ENCODE measurements around the gene UFM1. TPM values are rescaled to one million over a fixed set of nuclear protein-coding genes. Genes with fewer than 3 reads are reported as not detected.
"Not testable (repeated sequence)": the region's sequence is repeated elsewhere in the genome, so short reads cannot be mapped to it uniquely, and the experiment has no call there.

Gene UFM1
- total RNA-seq, 6 experiments from 2014 or later = 62.9 to 75.2 (median 69.0) TPM

- no peak overlapping the region for H3K4me3 Mint-ChIP-seq
- no peak for TF ChIP-seq CTCF (IDR thresholded peaks at IDR 0.05)
- H3K27me3 Mint-ChIP-seq (ENCODE audit: insufficient read depth) = no peaks in the 10 kb centered on the region; the same call in 1 of the 2 replicates
- no peak for DNase-seq
- no peaks in the 10 kb centered on the region for H3K9me3 Mint-ChIP-seq
- peaks cover 12% of the 10 kb centered on the region for H3K4me1 Mint-ChIP-seq (ENCODE audit: low read depth)
- no peak overlapping the region for H3K27ac Mint-ChIP-seq
- peaks cover 29% of the 10 kb centered on the region for H3K36me3 Mint-ChIP-seq (ENCODE audit: low read depth)
Measured at GRCh38 chr13:38355595-38356119, 6.0 kb downstream of the UFM1 start.

GRCh38 chr13:38358684-38359083 is 9.0 kb downstream of the UFM1 start:
- H3K4me1 Mint-ChIP-seq (ENCODE audit: low read depth) = no peaks in the 10 kb centered on the region
- H3K27me3 Mint-ChIP-seq (ENCODE audit: insufficient read depth) = no peaks in the 10 kb centered on the region
- no peaks in the 10 kb centered on the region for H3K9me3 Mint-ChIP-seq
- H3K27ac Mint-ChIP-seq = no peak overlapping the region
- no peak for TF ChIP-seq CTCF (IDR thresholded peaks at IDR 0.05)
- DNase-seq = no peak
- H3K36me3 Mint-ChIP-seq (ENCODE audit: low read depth) = peaks cover 37% of the 10 kb centered on the region
- no peak overlapping the region for H3K4me3 Mint-ChIP-seq

GRCh38 chr13:38361542-38362262 is 12.1 kb downstream of the UFM1 start:
- Mint-ChIP-seq H3K27me3 (ENCODE audit: insufficient read depth) (no peaks in the 10 kb centered on the region), H3K27ac (no peak overlapping the region), H3K9me3 (no peaks in the 10 kb centered on the region), H3K4me3 (no peak overlapping the region), H3K36me3 (ENCODE audit: low read depth) (peaks cover 26% of the 10 kb centered on the region), H3K4me1 (ENCODE audit: low read depth) (peaks cover 5% of the 10 kb centered on the region)
- no peak for DNase-seq
- TF ChIP-seq CTCF (IDR thresholded peaks at IDR 0.05) = no peak

GRCh38 chr13:38363219-38363618 is 13.6 kb downstream of the UFM1 start:
- H3K27ac Mint-ChIP-seq = no peak overlapping the region
- DNase-seq = no peak
- no peak overlapping the region for H3K4me3 Mint-ChIP-seq
- peaks cover 18% of the 10 kb centered on the region for H3K4me1 Mint-ChIP-seq (ENCODE audit: low read depth)
- peaks cover 26% of the 10 kb centered on the region for H3K36me3 Mint-ChIP-seq (ENCODE audit: low read depth)
- H3K27me3 Mint-ChIP-seq (ENCODE audit: insufficient read depth) = no peaks in the 10 kb centered on the region
- no peak for TF ChIP-seq CTCF (IDR thresholded peaks at IDR 0.05)
- H3K9me3 Mint-ChIP-seq = no peaks in the 10 kb centered on the region

- not testable (repeated sequence) for H3K27ac Mint-ChIP-seq; H3K27me3 Mint-ChIP-seq (ENCODE audit: insufficient read depth); H3K4me3 Mint-ChIP-seq
Measured at GRCh38 chr13:38363746-38364145, 14.1 kb downstream of the UFM1 start.

GRCh38 chr13:38365661-38366060 is 16.0 kb downstream of the UFM1 start:
- Mint-ChIP-seq H3K27me3 (ENCODE audit: insufficient read depth) (no peaks in the 10 kb centered on the region), H3K4me1 (ENCODE audit: low read depth) (peaks cover 18% of the 10 kb centered on the region), H3K36me3 (ENCODE audit: low read depth) (peaks cover 20% of the 10 kb centered on the region), H3K9me3 (no peaks in the 10 kb centered on the region), H3K27ac (no peak overlapping the region), H3K4me3 (no peak overlapping the region)
- no peak for DNase-seq
- no peak for TF ChIP-seq CTCF (IDR thresholded peaks at IDR 0.05)

More at GRCh38 chr13:38363746-38364145, 14.1 kb downstream of the UFM1 start:
- not testable (repeated sequence) for DNase-seq, H3K9me3 Mint-ChIP-seq
- Mint-ChIP-seq H3K36me3 (ENCODE audit: low read depth) (peaks cover 26% of the 10 kb centered on the region), H3K4me1 (ENCODE audit: low read depth) (peaks cover 18% of the 10 kb centered on the region)

Data from HFFc6 (cell line).